IPS DF 4.7 (cell line): ENCODE data around the gene BTAF1.
"Not testable (repeated sequence)": the region's sequence is repeated elsewhere in the genome, so short reads cannot be mapped to it uniquely, and the experiment has no call there.

Experiments
- DNase-seq: peaks from one replicate; pipeline ENCODE4 v3.0.0-alpha.2; 2013; ENCODE audit warnings: low spot score; ENCODE audit errors: extremely low read depth

The BTAF1 gene

DNA sequence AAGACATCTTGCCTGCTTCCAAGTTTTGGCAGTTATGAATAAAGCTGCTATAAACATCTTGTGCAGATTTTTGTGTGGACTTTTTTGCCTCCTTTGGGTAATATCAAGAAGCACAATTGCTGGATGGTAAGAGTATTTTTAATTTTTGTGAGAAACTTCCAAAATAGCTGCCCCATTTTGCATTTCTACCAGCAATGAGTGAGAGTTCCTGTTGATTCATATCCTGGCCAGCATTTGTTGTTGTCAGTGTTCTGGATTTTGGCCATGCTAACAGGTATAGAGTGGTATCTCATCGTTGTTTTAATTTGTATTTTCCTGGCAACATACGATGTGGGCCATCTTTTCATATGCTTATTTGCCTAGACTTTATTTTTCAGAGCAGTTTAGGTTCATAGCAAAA lies 53.9 kb downstream of the BTAF1 start:
- DNase-seq: no peak

DNA sequence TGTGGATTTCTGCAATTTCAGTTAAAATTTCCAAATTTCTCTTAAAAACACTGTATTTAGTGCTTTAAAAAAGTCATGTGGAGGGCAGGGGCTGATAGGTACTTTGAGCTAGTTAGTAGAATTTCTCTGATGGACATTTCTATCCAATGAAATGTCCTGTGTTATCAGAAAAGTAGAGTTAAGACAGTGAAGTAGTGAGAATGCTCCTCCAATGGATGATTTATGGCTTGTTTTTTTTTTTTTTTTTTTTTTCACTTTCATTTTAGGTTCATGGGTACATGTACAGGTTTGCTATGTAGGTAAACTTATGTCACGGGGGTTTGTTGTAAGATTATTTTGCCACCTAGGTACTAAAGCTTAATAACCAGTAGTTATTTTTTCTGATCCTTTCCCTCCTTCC lies 55.0 kb downstream of the BTAF1 start:
- DNase-seq: no peak

DNA sequence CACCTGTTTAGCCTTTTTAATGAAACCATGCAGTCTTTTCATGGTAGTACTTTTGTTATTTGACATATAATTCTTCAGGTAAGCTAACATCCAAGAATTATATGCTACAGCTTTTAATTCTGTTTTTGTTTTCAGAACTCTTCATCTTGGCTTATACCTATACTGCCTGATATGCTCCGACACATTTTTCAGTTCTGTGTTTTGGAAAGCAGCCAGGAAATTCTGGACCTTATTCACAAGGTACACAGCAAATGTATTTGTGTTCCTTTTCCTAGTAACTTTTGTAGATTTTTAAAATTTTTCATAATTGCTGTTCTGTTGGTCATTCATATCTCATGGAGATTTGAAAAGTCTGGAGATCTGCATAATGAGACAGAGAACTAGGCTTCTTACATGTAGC lies 56.7 kb downstream of the BTAF1 start:
- no peak for DNase-seq

DNA sequence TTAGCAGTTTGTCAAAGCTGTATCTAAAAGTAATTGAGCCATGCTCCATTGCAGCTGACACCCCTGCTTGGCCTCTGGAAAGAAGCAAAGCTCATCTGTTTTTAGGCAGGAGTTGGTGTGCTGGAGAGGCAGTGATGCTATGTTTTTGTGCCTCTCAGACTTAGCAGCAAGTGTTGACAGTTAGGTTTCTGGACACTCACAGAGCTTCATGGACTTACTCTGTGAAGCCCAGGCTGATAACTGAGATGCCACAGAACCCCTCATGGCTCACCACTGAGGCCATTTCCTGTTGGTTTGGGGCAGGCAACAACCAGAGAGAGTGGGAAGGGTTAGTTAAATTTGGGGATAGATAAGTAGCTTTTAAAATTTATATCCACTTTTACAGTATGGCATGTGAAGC lies 59.8 kb downstream of the BTAF1 start:
- DNase-seq: no peak

DNA sequence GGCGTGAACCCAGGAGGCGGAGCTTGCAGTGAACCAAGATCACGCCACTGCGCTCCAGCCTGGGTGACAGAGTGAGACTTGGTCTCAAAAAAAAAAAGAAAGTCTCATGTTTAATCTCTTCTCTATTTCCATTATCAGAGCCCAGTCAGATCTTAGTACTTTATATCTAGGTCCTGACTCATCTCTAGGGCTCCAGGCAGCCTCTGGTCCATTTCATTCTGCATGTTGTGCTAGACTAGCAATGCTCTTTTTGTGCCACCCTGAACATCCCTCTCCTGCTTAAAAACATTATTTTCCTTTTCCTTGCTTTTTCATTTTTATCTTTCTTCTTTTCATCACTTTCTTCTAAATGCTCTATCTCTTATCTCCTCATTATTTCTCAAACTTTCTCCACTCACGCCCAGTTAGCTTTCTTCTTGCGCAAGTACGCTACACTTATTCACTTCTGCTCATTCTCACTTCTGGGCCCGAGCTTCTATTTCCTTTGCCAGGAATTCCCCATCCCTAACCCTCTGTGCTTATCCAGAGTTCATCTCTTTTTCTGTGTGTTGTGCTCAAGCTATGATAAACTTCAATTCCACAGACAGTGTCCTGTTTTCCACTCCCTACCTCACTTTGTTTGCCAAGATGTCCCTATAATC lies 63.9 kb downstream of the BTAF1 start:
- DNase-seq: no peak

DNA sequence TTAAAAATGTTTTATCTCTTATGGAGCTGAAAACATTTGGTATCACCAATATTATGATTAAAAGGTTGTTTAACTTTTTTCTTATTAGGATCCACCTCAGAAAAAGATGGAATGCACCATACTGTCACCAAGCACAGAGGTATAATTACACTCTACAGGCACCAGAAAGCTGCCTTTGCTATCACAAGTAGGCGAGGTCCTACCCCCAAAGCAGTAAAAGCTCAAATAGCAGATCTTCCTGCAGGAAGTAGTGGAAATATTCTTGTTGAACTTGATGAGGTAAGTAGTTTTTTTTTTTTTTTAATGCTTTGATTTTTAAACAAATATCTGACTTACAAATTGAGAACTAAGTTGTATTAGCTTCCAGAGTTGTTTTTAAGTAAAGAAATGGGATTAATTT lies 68.5 kb downstream of the BTAF1 start:
- DNase-seq: no peak

DNA sequence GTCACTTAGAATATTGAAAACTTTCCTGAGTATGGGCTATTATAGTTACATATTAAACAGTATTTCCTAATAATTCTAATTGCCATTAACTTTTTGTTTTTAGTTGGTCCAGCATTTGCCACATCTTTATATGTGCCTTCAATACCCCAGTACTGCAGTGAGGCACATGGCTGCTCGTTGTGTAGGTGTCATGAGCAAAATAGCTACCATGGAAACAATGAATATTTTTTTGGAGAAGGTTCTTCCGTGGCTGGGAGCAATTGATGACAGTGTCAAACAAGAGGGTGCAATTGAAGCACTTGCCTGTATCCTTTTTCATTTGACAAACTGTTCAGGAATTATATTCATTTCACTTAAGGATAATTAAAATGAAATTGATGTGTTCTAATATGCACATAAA lies 72.7 kb downstream of the BTAF1 start:
- no peak for DNase-seq

DNA sequence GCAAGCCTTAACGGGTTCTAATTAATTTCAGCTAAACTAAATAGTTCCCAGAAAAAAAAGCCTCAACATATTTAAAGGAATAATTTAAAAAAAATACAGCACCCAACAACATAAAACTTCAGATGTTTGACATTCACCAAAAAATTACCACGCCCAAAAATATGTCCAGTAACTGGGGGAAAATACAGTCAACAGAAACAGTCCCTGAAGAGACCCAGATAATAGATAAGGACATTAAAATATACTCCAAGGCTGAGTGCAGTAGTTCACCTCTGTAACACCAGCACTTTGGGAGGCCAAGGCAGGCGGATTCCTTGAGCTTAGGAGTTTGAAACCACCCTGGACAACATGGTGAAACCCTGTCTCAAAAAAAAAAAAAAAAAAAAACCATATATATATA lies 78.0 kb downstream of the BTAF1 start:
- DNase-seq: no peak

DNA sequence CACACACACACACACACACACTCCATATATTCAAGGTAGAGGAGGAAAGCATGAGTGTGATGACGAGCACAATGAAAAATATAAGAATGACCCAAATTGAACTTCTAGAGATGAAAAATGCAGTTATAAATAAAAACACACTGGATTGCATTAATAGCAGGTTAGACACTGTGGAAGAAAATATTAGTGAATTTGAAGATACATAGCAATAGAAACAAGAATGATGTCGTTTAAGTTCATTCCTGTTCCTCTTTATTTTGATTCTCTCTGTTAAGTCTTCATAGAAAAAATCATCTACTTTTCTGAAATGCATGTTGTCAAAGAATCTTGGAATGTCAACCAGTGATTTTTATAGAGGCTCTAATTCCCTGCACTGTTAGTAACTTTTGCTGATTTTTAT lies 78.4 kb downstream of the BTAF1 start:
- no peak for DNase-seq

DNA sequence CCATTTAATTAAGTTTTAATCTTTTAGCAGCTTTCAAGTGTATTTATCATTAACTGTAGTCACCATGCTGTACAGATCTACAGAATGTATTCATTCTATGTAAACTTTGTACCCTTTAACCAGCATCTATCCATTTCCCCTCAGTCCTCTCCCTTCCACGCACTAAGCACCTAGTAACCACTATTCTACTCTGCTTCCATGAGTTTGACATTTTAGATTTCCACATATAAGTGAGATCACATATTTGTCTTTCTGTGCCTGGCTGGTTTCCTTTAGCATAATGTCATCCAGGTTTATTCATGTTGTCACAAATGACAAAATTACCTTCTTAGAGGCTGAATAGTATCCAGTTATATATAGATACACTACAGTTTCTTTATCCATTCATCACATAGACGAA lies 79.7 kb downstream of the BTAF1 start:
- no peak for DNase-seq

DNA sequence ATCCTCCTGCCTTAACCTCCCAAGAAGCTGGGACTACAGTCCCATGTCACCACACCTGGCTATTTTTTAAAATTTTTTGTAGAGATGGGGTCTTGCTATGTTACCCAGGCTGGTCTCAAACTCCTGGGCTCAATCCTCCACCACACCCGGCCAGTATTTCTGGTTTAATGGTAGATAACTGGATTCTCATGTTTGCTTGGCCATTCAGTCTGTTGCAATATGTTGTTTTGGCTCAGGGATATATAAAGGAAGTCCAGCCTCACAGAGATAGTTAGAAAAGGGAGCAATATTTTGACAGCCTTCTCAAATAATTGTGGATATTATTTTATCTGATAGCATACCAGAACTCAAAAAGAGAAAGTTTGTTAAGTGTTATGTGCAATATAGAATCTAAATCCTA lies 82.4 kb downstream of the BTAF1 start:
- no peak for DNase-seq

DNA sequence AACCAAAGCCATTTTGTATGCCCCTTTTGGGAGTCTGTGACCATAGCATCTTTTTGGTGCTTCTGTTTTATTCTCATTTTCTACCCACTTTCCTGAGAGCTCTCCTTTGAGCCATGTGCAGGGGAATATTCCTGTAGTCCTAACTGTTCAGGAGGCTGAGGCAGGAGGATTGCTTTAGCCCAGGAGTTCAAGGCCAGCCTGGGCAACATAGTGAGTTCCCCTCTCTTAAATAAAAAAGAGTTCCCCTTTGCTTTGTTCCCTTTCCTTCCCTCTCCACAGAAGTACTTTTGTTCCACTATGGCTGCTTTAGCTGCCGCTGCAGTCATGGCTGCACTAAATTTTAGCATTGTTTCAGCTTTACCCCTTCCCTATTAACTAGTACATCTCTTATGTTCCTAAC lies 85.9 kb downstream of the BTAF1 start:
- no peak for DNase-seq

DNA sequence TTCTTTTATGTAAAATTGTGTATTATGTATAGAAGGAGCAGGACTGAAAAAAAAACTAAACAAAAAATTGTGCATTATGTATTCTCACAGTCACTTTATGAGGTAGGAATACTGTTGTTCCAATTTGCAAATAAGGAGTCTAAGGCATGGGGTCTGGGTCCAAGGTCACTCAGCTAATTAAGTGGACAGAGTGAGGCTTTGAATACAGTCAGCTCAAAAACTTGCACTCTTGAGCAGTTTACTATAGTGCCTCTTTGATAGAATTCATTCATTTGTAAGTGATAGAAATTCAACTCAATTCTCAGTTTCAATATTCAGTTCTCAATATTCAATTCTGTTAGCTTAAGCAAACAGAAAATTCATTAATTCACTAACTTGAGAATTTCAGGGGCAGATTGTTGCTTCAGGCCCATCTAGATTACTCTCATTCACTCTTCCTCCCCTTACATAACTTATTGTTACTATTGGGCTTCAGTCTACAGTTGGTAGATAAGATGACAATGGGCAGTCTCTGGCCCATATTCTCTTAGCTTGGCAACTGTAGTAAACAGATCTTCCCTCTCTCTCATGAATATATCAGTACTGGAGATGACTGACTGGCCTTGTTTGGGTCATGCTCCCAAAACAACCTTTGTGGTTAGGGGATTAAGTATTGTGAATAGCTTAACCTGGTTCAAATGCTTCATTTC lies 86.6 kb downstream of the BTAF1 start:
- DNase-seq: no peak

DNA sequence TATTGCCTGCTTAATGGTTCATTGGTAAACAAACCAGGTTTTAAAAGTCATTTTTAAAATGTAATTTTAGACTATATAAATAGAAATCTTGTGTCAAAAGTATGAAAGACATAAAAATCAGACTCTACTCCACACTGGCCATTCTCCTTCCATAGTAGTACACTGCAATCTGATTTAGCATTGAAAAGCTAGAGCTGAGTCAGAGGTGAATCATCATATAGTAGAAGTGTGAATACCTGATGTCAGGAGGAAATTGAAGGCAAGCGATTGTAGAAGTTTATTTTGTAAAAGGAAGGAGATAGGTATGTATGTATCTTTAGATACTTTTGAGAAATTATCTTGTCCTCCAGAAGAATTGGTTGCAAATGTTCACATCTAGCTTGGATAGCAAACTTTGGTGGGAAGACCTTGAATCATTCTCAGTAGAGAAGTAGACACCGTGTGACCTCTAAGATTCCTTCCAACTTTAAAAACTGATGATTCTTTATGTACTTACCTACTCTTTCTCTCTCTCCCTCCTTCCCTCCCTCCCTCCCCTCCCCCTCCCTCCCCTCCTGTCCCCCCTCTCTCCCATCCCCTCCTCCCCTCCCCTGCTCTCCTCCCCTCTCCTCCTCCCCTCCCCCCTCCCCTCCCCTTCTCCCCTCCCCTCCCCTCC lies 88.1 kb downstream of the BTAF1 start:
- DNase-seq: no peak

DNA sequence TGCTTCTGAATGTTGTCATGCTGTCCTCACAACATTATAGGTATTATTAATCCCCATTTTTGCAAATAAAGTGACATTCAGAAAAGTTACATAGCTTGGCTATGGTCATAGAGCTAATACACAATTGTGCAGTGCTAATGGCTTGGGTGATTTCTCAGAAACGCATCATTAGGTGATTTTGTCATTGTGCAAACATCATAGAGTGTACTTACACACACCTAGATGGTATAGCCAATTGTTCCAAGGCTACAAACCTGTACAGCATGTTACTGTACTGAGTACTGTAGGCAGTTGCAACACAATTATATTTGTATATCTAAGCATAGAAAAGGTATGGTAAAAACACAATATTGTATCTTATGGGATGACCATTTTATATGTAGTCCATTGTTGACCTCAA lies 91.0 kb downstream of the BTAF1 start:
- no peak for DNase-seq

DNA sequence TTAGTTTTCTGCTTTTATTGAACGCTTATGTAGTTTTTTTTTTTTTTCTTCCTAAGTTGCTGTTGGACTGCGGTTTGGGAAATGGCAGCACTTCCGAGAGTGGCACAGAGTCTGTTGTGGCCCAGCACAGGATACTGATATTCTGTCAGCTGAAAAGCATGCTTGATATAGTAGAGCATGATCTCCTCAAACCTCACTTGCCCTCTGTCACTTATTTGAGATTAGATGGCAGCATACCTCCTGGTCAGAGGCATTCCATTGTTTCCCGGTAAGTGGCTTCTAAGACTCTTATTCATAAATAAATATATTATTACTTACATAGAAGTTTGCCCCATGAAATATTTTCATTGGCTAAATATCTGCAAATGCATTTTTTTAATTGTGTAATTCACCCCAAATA lies 101.1 kb downstream of the BTAF1 start:
- no peak for DNase-seq

DNA sequence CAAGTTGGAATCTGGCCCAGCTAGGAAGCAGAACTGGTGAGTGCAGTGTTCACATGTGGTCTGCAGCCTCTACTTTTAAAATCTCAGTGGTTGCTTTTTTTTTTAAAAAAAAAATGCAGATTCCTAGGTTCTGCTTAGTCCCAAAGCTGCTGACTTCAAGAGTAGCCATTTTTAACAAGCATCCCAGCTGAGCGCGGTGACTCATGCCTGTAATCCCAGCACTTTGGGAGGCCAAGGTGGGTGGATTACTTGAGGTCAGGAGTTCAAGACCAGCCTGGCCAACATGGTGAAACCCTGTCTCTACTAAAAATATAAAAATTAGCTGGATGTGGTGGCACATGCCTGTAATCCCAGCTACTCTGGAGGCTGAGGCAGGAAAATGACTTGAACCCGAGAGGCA lies 101.8 kb downstream of the BTAF1 start:
- DNase-seq: not testable (repeated sequence)

DNA sequence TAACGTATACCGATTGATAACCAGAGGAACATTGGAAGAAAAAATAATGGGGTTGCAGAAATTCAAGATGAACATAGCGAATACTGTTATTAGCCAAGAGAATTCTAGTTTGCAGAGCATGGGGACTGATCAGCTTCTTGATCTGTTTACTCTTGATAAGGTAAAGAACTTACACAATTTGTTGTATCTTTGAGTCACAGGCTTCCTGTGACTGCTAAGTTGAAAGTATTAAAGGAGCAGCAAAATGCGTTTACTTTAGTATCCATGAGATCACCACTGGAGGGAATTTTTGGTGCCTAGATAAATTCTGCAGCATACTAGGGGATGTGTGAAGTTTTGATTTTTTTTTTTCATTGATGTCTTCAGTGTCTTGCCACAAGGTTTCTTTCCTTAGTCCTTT lies 103.6 kb downstream of the BTAF1 start:
- DNase-seq: no peak

DNA sequence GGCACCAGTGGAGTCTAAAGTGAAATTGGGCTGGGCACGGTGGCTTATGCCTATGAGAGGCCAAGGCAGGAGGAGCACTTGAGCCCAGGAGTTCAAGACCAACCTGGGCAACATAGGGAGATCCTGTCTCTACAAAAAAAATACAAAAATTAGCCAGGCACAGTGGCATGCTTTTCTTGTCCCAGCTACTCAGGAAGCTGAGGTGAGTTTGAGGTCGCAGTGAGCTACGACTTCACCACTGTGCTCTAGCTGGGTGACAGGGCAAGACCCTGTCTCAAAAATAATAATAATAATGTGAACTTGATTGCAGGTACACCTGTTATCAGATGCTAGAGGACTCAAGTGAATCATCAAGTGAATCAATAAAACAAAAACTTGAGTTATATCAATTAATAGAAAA lies 108.0 kb downstream of the BTAF1 start:
- no peak for DNase-seq

DNA sequence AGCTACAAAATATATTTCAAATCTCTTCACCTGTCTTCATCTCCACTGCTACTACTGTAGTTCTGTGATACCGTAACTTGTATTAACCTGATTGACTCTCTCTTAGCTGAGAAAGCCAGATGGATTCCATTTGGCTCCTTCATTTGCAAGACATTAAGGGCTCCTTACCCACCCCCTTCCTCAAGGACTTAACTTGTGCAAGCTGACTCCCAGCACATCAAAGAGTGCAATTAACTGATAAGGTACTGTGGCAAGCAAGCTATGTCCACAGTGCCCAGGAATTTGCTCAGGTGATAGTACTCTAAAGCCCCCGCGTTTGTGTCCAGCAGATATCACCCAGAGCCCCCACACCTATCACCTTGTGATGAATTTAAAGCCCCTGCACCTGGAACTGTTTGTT lies 109.5 kb downstream of the BTAF1 start:
- DNase-seq: not testable (repeated sequence)

DNA sequence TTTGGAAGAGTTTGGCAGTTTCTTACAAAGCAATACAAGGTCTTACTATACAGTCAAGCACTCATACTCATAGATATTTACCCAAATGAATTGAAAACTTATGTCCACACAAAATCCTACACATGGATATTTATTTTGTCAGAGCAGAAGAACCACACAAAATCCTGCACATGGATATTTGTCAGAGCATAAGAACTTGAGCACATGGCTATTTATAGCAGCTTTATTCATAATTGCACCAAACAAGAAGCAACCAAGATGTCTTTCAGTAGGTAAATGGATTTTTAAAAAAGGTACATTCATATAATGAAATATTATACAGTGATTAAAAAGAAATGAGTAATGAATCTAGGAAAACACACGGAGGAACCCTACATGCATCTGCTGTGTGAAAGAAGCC lies 115.4 kb downstream of the BTAF1 start:
- no peak for DNase-seq

DNA sequence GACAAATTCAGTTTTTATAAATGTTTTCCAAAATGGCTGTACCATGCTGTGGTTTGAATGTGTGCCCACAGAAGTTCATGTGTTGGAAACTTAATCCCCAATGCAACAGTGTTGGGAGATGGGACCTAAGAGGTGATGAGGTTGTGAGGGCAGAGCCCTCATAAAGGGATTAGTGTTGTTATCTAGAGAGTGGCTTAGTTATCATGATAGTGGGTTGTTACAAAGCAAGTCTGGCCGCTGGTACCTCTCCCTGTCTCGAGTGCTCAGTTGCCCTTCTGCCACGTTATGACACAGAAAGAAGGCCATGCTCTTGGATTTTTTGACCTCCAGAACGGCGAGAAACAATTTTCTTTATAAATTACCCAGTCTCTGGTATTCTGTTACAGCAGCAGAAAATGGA lies 119.0 kb downstream of the BTAF1 start:
- DNase-seq: no peak

DNA sequence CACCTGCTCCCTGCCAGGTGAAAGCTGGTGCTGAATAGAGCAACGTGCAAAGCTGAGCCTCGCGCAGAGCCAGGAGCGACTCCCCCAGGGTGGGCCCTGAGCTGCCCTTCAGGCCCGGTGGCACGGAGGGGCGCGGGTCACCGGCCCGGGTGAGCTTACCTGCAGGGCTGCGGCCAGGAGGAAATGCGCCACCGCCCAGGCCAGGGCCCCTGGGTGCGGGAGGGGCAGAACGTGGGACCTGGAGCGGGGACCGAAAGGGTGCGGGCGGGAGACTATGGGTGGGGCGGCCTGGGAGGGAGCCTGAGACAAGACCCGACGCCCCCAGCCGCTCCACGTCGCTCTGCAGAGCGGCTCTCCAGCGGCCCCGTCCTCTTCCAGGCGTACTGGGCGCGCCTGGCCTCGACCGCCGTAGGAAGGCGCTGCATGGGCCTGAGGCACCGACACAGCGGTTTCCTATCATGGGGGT lies 122.1 kb downstream of the BTAF1 start:
- no peak for DNase-seq
